DMS53 treated with DMSO at 0.1 percent for 48 hours (cell line): Measurements from ENCODE around the gene KCNT1.

Source experiments
- DNase-seq: peaks from one replicate; lab custom pipeline; 2025; ENCODE audit not compliant: unreplicated experiment; lab: John Stamatoyannopoulos, UW

KCNT1 gene

GRCh38 chr9:135815830-135816650 is 114.1 kb downstream of the KCNT1 start:
- DNase-seq, result no peak

GRCh38 chr9:135816651-135816970 is 114.6 kb downstream of the KCNT1 start:
- DNase-seq, result no peak

GRCh38 chr9:135817951-135818717 is 116.1 kb downstream of the KCNT1 start:
- no peak for DNase-seq

GRCh38 chr9:135818718-135819475 is 116.9 kb downstream of the KCNT1 start:
- no peak for DNase-seq

GRCh38 chr9:135819905-135820304 is 117.9 kb downstream of the KCNT1 start:
- DNase-seq, result no peak

- DNase-seq, result no peak
These were observed 118.7 kb downstream of the KCNT1 start for GRCh38 chr9:135820661-135821060.

GRCh38 chr9:135821116-135821515 is 119.1 kb downstream of the KCNT1 start:
- DNase-seq, result no peak

- no peak for DNase-seq
These were observed 119.9 kb downstream of the KCNT1 start for GRCh38 chr9:135821733-135822373.

- DNase-seq, result no peak
These were observed 120.4 kb downstream of the KCNT1 start for GRCh38 chr9:135822374-135822755.

GRCh38 chr9:135823036-135823435 is 121.1 kb downstream of the KCNT1 start:
- DNase-seq, result no peak

- no peak for DNase-seq
These were observed 123.6 kb downstream of the KCNT1 start for GRCh38 chr9:135825435-135826187.

GRCh38 chr9:135826188-135826545 is 124.2 kb downstream of the KCNT1 start:
- DNase-seq, result no peak

GRCh38 chr9:135827301-135827700 is 125.3 kb downstream of the KCNT1 start:
- no peak for DNase-seq

- DNase-seq, result no peak
These were observed 126.0 kb downstream of the KCNT1 start for GRCh38 chr9:135827866-135828580.

- DNase-seq, result no peak
These were observed 126.7 kb downstream of the KCNT1 start for GRCh38 chr9:135828656-135829055.

GRCh38 chr9:135830496-135830895 is 128.5 kb downstream of the KCNT1 start:
- no peak for DNase-seq

GRCh38 chr9:135833864-135834263 is 131.9 kb downstream of the KCNT1 start:
- DNase-seq, result no peak

GRCh38 chr9:135835131-135835530 is 133.1 kb downstream of the KCNT1 start:
- DNase-seq, result no peak

- no peak for DNase-seq
These were observed 137.5 kb downstream of the KCNT1 start for GRCh38 chr9:135839516-135839915.

- no peak for DNase-seq
These were observed 138.1 kb downstream of the KCNT1 start for GRCh38 chr9:135840107-135840506.
